ENCODE measurements around the gene ZFPM1.
A peak's percentile ranks its signal among the peaks of the same experiment; 100 is the strongest.

DNA sequence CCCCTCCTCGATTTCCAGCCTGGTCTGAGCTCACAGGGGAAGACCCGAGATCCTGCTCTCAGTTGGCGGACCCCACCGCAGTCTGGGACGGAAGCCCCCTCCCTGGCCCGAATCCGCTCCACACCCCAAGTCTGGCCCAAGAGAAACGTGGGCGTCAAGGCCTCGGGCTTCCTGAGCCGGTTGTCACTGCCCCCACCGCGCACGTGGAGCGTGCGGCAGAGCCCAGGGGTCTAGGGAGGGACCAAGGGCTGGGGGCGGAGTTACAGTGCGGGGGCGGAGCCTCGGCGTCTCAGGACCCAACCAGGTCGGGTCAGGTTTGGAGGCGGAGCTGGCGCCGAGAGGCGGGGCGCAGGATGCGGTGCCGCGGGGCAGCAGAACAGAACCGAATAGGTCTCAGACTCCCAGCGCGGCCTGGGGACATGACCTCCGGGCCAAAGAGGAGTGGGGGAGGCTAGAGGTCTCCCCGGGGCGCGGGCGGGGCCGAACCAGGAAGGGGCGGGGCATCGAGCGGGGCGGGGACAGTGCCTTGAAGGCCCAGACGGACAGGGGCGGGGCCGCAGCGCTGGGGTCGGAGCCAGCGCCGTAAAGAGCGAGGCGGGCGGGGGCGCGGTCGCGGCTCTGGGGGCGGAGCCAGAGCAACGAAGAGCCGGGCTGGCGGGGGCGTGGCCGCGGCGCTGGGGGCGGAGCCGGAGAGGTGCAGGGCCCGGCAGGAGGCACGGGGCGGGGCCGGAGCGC is 431 bp upstream of the ZFPM1 start:
- no peak for TF ChIP-seq POLR2A (IDR thresholded peaks at IDR 0.05; ENCODE audit: control extremely low read depth in 1 of 2, low read depth in 2 of 2, low read length in 2 of 2)
- TF ChIP-seq, protein P1, sequence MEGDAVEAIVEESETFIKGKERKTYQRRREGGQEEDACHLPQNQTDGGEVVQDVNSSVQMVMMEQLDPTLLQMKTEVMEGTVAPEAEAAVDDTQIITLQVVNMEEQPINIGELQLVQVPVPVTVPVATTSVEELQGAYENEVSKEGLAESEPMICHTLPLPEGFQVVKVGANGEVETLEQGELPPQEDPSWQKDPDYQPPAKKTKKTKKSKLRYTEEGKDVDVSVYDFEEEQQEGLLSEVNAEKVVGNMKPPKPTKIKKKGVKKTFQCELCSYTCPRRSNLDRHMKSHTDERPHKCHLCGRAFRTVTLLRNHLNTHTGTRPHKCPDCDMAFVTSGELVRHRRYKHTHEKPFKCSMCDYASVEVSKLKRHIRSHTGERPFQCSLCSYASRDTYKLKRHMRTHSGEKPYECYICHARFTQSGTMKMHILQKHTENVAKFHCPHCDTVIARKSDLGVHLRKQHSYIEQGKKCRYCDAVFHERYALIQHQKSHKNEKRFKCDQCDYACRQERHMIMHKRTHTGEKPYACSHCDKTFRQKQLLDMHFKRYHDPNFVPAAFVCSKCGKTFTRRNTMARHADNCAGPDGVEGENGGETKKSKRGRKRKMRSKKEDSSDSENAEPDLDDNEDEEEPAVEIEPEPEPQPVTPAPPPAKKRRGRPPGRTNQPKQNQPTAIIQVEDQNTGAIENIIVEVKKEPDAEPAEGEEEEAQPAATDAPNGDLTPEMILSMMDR (IDR thresholded peaks at IDR 0.05; ENCODE audit: control extremely low read depth in 1 of 3, insufficient read depth in 1 of 3, low read depth in 1 of 3, low read length in 3 of 3), result no peak
- TF ChIP-seq HDAC6 (IDR thresholded peaks at IDR 0.05; ENCODE audit: low read depth, low read length), result no peak
- peak; percentile 81 for TF ChIP-seq EGR1 (IDR thresholded peaks at IDR 0.05; ENCODE audit: borderline replicate concordance, low read depth, low read length)
- TF ChIP-seq, protein P2, sequence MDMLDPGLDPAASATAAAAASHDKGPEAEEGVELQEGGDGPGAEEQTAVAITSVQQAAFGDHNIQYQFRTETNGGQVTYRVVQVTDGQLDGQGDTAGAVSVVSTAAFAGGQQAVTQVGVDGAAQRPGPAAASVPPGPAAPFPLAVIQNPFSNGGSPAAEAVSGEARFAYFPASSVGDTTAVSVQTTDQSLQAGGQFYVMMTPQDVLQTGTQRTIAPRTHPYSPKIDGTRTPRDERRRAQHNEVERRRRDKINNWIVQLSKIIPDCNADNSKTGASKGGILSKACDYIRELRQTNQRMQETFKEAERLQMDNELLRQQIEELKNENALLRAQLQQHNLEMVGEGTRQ (IDR thresholded peaks at IDR 0.05; ENCODE audit: low read length), result 0 out of 2 replicates have a peak, but pooled peaks have one; percentile 48
- TF ChIP-seq HDAC2 (IDR thresholded peaks at IDR 0.05; ENCODE audit: borderline replicate concordance in 1 of 2, low read depth in 2 of 2, low read length in 2 of 2), result 0 out of 4 replicates have a peak, but pooled peaks of 1 of the 2 experiments have one; percentile 34
- no peak for TF ChIP-seq MAFK (IDR thresholded peaks at IDR 0.05; ENCODE audit: low read depth, low read length)
- TF ChIP-seq YY1 (IDR thresholded peaks at IDR 0.05; ENCODE audit: low read depth, low read length), result no peak
- TF ChIP-seq KDM4A (IDR thresholded peaks at IDR 0.05; ENCODE audit: low read depth, low read length, severe bottlenecking), result peak; percentile 84
- no peak for TF ChIP-seq POLR2AphosphoS5 (IDR thresholded peaks at IDR 0.05; ENCODE audit: low read depth, low read length)
